ENCODE measurements around the gene CHI3L2. TPM values are rescaled to one million over a fixed set of nuclear protein-coding genes. Genes with fewer than 3 reads are reported as not detected.

Gene CHI3L2
- total RNA-seq, 3 donors from 2014 or later = 0.76 to 3.3 (median 1.1) TPM

- Histone ChIP-seq H3K9me3 (no peaks in the 10 kb centered on the region), H3K36me3 (ENCODE audit: low read depth) (peaks cover 5% of the 10 kb centered on the region), H3K4me3 (no peak overlapping the region), H3K4me1 (ENCODE audit: low read depth) (peaks cover 38% of the 10 kb centered on the region)
- ATAC-seq (peak; percentile 29), DNase-seq (no peak)
- TF ChIP-seq CTCF (IDR thresholded peaks at IDR 0.05) = no peak
- intact Hi-C loops (cut with DNase I, micrococcal nuclease) = no loop called here
These were observed 36.5 kb upstream of the CHI3L2 start for GRCh38 chr1:111190931-111191451.

- H3K4me1 ChIP-seq (ENCODE audit: low read depth) = peaks cover 38% of the 10 kb centered on the region
- H3K4me3 ChIP-seq = no peak overlapping the region
- ATAC-seq (no peak), DNase-seq (no peak)
- H3K36me3 ChIP-seq (ENCODE audit: low read depth) = peaks cover 5% of the 10 kb centered on the region
- no peaks in the 10 kb centered on the region for H3K9me3 ChIP-seq
- no peak for TF ChIP-seq CTCF (IDR thresholded peaks at IDR 0.05)
- intact Hi-C loops (cut with DNase I, micrococcal nuclease) = no loop called here
These were observed 36.0 kb upstream of the CHI3L2 start for GRCh38 chr1:111191496-111191895.

- no peak for TF ChIP-seq CTCF (IDR thresholded peaks at IDR 0.05)
- Histone ChIP-seq H3K9me3 (no peaks in the 10 kb centered on the region), H3K4me1 (ENCODE audit: low read depth) (peaks cover 38% of the 10 kb centered on the region), H3K36me3 (ENCODE audit: low read depth) (peaks cover 5% of the 10 kb centered on the region), H3K4me3 (no peak overlapping the region)
- DNase-seq (no peak), ATAC-seq (no peak)
- intact Hi-C loops (cut with DNase I, micrococcal nuclease) = no loop called here
These were observed 35.4 kb upstream of the CHI3L2 start for GRCh38 chr1:111192074-111192473.

GRCh38 chr1:111192658-111193519 is 34.6 kb upstream of the CHI3L2 start:
- intact Hi-C loops (cut with DNase I, micrococcal nuclease) = no loop called here
- no peak for TF ChIP-seq CTCF (IDR thresholded peaks at IDR 0.05)
- Histone ChIP-seq H3K4me3 (no peak overlapping the region), H3K9me3 (no peaks in the 10 kb centered on the region), H3K4me1 (ENCODE audit: low read depth) (peaks cover 38% of the 10 kb centered on the region), H3K36me3 (ENCODE audit: low read depth) (peaks cover 4% of the 10 kb centered on the region)
- DNase-seq (no peak), ATAC-seq (peak; percentile 40)

GRCh38 chr1:111193712-111194480 is 33.6 kb upstream of the CHI3L2 start:
- no peak for TF ChIP-seq CTCF (IDR thresholded peaks at IDR 0.05)
- H3K4me1 ChIP-seq (ENCODE audit: low read depth) = peaks cover 38% of the 10 kb centered on the region
- intact Hi-C loops (cut with DNase I, micrococcal nuclease) = no loop called here
- ATAC-seq (peak; percentile 78), DNase-seq (peak in 1 of 3 donors; percentile 43)
- H3K4me3 ChIP-seq = no peak overlapping the region
- H3K36me3 ChIP-seq (ENCODE audit: low read depth) = peaks cover 4% of the 10 kb centered on the region
- no peaks in the 10 kb centered on the region for H3K9me3 ChIP-seq

All from mucosa of descending colon (tissue), 3 donors.